Measurements from ENCODE around the gene KLF11.

Gene KLF11

DNA sequence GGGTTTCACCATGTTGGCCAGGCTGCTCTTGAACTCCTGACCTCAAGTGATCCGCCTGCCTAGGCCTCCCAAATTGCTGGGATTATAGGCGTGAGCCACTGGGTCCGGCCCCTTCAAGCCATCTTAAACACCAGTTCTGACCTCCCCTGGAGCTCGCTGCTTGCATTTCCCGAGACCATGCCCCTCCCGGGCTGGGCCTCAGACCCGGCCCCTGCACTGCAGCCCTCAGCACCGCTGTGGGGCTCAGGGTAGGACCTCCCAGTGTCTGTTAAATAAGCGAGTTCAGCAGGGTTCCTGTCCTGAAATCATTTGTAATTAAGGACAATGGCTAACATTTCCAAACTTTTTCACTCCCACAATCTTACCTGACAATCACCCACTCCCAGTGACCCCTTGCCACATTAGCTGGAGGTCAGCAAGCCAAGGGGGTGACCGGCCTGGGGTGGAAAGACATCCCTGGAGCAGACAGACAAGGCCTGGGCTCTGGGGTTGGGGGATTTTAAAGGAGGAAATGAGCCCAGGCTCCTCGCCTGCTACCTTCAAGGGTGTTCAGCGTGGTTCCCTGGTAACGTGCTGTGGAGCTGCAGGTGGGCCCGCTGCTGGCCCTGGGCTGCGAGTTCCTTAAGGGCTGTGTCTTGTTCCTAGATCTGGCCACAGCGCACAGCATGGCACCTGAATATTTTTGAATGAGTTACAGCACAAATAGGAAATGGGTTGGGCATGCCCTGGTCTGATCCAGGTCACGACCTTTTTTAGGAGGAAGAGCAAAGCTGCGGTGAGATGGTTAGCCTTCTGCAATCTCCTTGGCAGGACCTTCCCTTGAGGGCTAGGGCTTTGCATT, 21.8 kb downstream of the KLF11 start:
- DNase-seq (ENCODE audit: low spot score) = no peak

DNA sequence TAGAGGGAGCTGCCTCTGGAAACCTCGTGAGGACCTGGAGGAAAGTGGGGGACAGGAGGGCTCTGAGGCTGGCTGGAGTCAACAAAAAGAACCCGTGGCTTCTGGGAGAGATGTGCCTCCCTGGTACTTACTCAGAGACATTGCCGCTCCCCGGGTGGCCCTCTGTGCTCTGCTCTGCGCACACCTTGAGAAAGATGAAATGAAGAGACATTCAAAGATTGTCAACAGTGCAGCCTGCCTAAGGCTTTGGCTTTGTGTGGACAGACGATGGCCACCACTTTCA, 22.4 kb downstream of the KLF11 start:
- no peak for DNase-seq (ENCODE audit: low spot score)

DNA sequence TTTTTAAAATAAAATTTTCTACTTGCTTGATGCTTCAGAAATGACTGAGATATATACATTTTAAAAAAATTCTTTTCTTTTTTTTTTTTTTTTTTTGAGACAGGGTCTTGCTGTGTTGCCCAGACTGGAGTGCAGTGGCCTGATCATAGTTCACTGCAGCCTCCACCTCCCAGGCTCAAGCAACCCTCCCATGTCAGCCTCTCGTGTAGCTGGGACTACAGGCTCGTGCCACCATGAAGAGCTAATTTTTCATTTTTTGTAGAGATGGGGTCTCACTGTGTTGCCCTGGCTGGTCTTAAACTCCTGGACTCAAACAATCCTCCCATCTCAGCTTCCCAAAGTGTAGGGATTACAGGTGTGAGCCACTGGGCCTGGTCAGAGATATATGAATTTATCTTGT, 24.0 kb downstream of the KLF11 start:
- DNase-seq (ENCODE audit: low spot score) = no peak

DNA sequence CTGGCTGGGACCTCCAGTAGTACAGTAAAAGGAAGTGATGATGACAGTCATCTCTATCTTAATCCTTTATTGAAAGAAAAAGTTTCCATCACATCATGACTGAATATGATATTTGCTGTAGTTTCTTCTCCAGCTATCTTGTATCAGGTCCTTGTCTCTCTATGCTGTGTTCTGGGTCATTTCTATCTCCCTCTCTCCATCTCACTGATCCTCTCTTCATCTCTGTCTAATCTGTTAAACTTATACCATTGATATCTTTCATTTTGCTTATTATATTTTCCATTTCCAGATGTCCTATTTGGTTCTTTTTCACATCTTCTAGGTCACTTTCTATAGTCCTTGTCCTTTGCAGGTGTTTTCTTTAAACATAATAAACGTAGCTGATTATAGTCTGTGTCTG, 24.5 kb downstream of the KLF11 start:
- no peak for DNase-seq (ENCODE audit: low spot score)

DNA sequence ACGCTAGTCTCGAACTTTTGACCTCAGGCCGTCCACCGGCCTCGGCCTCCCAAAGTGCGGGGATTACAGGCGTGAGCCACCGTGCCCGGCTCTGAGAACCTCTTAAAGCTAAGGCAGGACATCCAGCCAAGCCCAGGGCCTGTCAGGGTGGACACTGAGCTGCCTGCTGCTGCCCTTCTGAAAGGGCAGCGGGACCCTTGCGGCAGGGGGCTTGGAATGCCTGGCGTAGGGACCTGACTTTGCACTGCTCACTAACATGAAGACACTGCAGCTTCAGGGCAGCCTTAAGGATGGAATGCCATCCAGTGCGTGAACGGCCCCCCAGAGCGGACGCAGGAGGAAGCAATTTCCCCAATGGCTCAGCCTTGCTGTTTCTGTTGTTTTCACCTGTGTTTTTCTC, 27.8 kb downstream of the KLF11 start:
- DNase-seq (ENCODE audit: low spot score) = no peak

DNA sequence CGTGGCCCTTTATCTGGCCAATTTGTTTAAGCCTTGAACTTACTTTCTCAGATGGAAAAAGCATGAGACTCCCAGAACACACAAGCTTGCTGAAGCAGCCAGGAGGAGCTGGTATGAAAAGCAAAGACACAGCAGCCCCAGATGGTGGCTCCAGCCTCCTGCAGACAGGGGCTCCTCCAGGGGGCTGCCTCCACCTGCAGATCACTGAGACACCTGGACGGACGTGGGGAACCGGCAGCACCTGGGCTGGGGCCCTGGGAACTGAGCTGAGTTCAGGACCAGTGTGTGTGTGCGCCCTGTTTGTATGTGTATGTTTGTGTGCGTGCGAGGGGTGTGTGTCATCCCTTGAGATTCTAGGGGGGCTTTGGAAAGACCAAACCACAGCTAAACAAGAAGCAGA, 28.2 kb downstream of the KLF11 start:
- no peak for DNase-seq (ENCODE audit: low spot score)

DNA sequence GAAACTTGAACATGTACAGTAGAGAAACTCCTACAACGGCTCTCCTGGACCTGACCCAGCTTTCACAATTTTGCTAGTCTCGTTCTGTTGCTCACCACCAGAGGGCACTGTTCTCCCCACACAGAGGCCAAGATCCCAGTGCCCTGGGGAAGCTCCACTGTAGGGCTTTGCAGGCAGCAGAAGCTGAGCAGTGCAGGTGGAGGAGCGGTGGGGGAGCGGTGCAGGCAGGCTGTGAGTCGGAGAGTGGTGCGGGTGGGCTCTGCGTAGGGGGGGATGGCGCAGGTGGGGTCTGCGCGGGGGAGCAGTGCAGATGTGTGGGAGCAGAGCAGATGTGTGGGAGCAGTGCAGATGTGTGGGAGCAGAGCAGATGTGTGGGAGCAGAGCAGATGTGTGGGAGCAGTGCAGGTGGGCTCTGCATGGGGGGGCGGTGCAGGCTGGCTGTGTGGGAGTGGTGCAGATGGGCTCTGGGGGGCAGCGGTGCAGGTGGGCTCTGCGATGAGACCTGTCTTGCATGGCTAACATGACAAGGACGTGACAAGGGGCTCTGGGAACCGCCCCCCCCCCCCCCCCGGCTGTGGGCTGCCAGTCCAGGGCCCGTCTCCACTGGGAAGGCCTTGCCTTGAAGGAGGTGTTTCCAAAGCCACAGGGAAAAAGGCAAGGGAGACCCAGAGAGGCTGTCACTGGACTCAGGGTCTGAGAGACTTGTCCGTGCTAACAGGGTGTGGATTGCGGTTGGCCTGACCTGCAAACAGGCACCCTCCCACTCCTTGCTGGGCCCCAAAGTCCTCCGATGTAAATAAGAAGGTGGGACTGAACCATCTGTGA, 29.5 kb downstream of the KLF11 start:
- DNase-seq (ENCODE audit: low spot score) = peak; percentile 86

DNA sequence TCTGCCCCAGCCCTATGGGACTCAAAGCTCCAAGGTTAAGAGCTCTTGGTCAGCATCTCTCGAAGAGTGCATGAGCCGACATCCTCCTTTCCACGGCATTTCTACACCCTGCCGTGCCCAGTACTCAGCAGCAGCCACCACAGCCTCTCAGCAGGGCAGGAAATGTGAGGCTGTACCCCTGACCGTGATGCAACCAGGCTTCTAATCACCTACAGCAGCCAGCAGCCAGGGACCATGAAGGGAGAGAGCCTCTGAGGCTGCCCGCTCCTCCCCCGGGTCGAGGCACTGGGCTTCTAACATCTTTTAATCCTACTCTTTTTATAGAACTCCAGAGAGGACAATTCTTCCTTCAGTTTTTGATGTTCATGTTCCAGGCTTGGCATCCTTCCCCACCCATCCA, 30.4 kb downstream of the KLF11 start:
- DNase-seq (ENCODE audit: low spot score) = no peak

DNA sequence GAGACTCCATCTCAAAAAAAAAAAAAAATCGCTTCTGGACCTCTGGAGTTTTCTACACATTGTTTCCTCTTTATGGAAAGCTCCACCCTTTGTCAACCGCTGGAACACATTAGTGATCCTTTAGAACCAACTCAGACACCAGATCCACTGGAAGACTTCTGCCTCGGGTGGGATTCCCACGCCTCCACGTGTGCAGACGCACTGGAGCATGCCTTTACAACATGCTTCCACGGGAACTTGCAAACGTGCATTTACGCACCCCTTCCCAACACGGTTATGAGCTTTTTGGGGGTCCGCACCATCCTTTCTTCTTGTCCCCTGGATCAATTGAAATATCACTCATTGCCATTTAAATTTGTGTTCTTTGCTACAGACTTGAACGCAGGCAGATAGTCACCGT, 31.8 kb downstream of the KLF11 start:
- no peak for DNase-seq (ENCODE audit: low spot score)

DNA sequence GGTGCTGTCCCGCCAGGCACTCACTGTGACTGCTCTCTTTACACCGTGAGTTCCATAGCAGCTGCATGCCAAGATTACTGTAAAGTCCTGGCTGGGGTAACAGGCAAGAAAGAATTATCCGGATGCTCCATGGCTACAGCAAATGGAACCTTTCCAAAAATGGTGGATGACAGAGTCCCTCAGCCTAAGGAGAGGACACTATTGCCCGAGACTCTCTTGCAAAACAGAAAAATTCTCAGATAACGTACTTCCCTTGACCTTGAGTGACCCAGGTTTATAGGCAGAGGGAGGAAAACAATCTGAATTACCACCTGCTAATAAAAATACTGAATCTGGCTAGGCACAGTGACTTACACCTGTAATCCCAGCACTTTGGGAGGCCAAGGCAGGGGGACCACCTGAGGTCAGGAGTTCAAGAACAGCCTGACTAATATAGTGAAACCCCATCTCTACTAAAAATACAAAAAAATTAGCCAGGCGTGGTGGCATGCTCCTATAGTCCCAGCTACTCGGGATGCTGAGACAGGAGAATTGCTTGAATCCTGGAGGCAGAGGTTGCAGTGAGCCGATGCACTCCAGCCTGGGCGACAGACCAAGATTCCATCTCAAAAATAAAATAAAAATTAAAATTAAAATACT, 32.3 kb downstream of the KLF11 start:
- no peak for DNase-seq (ENCODE audit: low spot score)

DNA sequence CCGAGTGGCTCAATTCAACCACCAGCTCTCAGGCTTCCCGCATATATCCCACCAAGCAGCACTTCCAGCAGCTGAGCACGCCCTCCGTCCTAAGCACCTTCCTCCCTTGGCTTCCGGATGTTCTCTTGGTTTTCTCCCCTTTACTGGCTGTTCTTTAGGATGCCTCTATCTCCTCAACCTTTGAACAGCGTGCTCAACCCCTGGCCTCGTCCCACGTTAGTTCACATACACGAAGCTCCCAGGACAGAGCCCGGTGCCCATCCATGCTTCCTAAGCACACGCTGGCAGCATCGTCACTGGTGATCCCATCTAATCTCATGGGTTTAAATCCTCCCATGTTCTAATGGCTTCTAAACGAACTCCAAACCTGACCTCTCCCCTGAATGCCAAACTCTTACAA, 33.2 kb downstream of the KLF11 start:
- no peak for DNase-seq (ENCODE audit: low spot score)

DNA sequence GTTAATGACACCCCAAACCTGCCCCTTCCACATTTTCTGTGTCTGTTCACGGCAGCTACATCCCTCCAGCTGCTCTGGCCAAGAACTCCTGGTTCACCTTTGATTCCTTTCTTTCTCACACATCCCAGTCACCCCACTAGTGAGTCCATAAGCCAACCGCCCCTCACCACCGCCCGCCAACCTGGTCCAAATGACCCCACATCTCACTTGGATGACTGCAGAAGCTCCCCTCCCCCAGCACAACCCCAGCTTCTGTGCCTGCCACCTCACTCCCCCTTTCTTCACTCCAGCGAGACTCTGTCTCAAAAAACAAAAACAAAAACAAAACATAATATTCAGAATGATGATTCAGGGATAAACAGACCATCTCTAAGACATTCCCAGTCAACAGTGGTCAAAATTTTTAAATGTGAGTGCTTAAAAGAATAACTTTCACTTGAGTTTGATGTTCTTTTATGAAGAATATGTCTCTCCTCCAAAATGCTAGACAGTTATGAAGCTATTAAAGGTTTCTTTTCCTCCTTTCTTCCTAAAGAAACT, 33.7 kb downstream of the KLF11 start:
- no peak for DNase-seq (ENCODE audit: low spot score)

DNA sequence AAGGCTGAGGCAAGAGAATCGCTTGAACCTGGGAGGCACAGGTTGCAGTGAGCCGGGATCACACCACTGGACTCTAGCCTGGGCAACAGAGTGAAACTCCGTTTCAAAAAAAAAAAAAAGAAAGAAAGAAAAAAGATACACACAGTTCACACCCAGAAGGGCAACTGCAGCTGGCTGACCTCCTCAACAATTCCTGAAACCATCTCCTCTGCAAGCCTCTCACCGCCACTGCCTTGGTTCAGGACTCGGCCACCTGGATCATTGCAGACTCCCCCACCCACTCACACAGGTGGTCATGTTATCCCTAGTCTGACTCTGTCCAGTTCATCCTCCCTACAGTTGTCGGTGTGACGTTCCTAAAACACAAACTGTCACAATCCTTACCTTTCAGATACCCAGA, 34.7 kb downstream of the KLF11 start:
- no peak for DNase-seq (ENCODE audit: low spot score)

DNA sequence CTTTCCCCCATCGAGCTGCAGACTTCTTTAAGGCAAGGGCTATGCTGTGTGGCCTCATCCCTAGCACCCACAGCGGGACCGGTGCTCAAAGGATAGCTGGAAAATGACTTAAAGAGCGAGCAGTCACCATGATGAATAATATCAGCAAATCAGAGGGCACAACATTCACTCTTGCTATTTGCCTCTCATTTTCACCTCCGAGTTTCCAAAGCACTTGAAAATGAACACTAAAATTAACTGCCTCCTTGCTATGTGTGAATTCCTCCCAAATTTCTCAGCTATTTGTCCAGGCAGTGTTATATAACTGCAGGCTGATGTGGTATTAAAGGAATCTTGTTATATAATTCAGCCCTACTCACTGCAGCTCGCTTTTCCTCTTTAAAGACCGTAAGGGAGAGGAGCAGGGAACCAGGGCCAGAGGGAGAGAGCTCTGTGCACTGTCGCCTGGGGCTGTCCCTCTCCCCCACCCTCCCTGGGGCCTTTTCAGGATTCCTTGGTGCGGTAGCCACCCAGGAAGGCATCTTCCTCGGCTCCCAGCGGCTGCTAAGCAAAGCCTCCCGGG, 35.4 kb downstream of the KLF11 start:
- DNase-seq (ENCODE audit: low spot score) = no peak

DNA sequence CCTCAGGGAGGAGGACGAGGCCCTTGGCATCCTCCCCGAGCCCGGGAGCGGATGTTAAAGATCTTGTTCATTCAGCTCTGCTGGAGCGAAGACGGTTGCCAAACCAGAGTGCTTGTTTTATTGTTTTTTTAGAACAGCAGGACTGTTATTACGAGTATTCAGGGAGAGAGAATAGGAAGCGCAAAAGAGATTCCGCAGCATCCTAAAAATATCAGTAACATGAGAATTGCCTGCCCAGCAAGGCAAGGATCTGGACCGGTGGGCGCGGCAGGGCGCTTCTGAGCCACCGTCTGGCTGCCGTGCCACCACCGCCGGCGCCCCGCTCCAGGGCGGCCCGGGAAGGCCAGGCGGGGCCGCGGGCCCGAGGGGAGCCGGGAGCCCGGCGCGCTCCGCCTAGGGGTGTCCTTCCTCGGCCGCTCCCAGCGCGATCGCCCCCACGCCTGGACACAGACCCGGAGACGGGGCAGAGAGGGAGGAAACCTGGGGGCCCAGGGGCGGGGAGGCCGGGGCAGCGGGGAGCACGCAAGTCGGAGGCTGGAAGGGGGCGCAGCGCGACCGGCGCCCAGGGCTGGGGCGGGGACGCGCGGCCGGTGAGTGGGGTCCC, 36.0 kb downstream of the KLF11 start:
- DNase-seq (ENCODE audit: low spot score) = peak; percentile 21

DNA sequence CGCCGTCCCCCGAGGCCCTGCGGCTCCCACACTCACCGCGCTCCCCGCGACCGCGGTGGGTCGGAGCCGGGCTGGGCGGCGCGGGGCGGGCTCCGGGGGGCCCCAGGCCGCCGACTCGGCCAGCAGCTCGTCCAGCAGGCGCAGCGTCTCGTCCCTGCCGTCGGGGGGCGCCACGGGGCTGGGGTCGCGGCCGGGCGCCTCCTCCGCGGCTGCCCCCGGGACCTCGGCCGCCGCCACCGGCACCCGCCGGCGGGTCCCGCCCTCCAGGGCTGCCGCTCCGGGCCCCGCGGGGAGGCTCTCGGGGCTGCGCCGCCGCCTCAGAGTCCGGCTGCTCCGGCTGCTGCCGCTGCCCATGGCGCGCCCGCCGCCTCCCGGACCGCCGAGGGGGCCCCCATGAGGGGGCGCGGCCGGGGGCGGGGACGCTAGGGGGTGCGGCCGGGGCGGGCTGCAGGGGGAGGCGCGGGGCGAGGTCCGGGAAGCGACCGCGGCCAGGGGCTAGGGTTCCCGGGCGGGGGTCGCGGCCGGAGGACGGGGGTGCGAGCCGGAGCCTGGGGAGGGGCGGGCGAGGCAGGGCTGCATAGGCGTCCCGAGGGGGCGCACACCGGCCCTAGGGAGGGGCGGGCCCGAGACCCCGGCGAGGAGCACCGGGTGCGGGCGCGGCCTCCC, 36.7 kb downstream of the KLF11 start, which contains the start of gene CYS1:
CYS1 (minus strand) TSS at position 542 of the 666 bp plus-strand sequence; CDS start at position 354, 188 bp downstream.
- DNase-seq (ENCODE audit: low spot score) = no peak

DNA sequence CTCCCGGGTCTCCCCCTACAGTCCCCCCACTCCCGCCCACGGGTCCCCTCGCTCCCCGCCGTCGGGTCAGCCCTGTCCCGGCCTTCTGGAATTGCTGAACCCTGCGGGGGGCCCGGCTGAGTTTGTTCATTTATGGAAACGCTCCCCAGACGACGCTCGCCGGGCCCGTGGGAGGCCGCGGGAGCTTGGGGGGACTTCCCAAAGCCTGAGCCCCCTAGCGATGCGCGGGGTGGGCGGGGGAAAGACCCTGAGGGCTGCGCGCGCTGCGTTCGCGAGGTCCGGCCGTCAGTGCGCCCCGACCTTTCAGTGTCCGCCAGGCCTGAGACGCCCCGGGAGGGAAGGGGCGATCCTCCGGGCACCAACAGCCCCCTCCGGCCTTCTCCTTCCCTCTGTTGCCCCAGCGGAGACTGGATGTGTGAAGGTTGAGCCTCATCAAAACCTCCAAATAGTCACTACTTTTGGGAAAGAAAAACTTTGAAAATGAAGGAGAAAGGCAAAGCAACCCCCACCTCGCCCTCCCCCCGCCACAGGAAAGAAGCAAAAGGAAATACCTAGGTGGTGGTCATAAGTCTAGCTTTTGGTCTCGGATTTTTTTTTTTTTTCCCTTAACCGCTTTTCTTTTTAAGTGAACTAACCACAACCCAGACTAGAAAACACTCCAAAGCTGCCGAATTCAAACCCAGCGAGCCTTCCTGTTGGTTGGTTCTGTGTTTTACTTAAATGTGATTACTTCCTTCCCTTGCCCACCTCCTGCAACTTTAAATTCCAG, 37.4 kb downstream of the KLF11 start:
- DNase-seq (ENCODE audit: low spot score) = no peak

DNA sequence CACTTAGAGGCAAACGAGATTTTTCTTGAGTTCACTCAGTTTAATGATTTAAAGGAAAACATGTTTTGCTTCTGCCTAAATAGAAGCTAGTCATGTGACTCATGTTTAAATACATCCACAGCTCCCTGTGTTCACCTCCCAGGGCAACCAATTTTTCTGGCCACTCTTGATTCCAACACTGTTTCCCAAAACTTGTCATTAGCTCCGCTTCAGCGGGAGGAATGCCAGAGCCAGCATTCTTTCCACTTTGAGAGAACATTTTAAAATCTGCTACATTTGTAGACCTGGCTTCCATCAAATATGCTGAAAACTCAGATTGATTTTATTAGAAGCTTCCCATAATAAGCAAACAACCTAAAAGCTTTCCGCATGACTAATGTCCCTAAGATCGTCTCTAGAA, 39.7 kb downstream of the KLF11 start:
- DNase-seq (ENCODE audit: low spot score) = no peak

DNA sequence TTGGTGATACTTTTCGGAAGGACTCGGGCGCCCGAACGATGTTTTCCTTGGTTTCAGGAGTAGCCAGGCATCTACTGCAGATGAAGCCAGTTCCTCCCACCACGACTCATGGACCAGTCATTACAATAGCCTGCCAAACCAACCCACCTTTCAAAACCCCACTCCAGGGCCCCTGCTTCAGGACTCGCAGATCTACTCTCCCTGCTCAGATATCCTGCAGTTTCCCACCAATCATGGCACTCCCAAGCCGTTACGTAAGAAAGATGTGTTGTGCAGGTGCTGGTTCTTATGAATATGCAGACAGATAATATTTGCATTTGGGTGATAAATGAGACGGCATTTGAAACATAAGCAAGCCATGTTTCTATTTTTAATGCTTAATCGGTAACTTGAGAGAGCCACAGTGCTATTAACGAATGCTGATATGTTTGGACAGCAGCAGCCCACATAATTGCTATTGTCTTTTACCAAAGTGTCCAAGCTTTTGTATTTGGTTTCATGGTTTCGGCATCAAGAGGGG, 40.4 kb downstream of the KLF11 start:
- no peak for DNase-seq (ENCODE audit: low spot score)

DNA sequence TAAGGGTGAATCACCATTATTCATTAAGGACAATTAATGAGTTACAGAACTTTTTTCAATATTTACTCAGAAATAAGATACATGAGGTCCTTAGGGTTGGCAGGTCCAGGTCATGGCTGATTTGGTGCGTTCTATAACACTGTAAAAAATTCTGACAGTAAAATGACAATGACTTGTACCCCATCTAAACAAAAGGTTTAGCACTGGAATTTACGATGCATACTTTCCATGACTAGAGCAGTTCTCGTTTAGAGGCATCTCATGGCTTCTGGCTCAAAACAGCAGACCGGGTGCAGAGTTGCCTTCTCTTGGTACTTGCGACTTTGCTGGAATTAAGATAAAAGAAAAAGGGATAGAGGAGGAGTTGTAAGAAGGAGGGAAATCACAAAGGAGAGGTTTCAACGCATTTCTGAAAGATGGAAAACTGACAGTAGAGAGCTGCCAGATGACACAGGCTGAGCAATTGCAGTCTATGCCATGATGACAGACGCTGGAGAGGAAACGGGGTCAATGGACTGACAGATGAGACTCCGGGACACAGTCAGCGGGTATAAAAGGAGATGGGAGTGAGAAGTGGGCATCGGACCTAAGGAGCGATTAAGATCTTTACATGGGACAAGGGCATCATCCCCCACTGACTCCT, 41.0 kb downstream of the KLF11 start:
- no peak for DNase-seq (ENCODE audit: low spot score)

Data from COLO829 (cell line).